HepG2 (cell line): ENCODE data around the gene C3orf22. TPM values are rescaled to one million over a fixed set of nuclear protein-coding genes. Genes with fewer than 3 reads are reported as not detected.

ENCODE experiments used
- E2F5 ChIP-seq: sonication (generic); formaldehyde crosslinking; conservative IDR thresholded peaks from 2 replicates; pipeline ENCODE4 v1.4.0; 2020; ENCODE audit warnings: missing genetic modification reagents
- HMGXB4 ChIP-seq, 2 experiments: sonication (generic) in 1 of 2; formaldehyde crosslinking in 1 of 2; IDR thresholded peaks; 2 replicates each; pipeline versions ENCODE4 v1.4.0 to v1.6.1; 2018 to 2020; ENCODE audit warnings: missing genetic modification reagents in 2 of 2, borderline replicate concordance in 1 of 2, low read depth in 1 of 2, mild to moderate bottlenecking in 1 of 2, missing biosample characterization in 1 of 2
- KLF13 ChIP-seq: sonication (generic); formaldehyde crosslinking; IDR thresholded peaks from 2 replicates; pipeline ENCODE4 v1.4.0; 2020; ENCODE audit warnings: mild to moderate bottlenecking, missing genetic modification reagents
- LCORL ChIP-seq, 2 experiments: fragments of 450-650 bp in 1 of 2; sonication (generic) in 1 of 2; formaldehyde crosslinking in 1 of 2; IDR thresholded peaks; 2 replicates each; pipeline versions ENCODE4 v1.5.0 to v1.6.1; 2017 to 2020; ENCODE audit warnings: antibody characterized with exemption in 1 of 2, missing genetic modification reagents in 1 of 2
- PITX1 ChIP-seq: sonication (generic); formaldehyde crosslinking; IDR thresholded peaks from 2 replicates; pipeline ENCODE4 v1.5.1; 2020; ENCODE audit warnings: mild to moderate bottlenecking, missing genetic modification reagents
- TCF12 ChIP-seq, 2 experiments: fragments of 450-650 bp in 1 of 2; sonication (generic) in 1 of 2; formaldehyde crosslinking in 1 of 2; IDR thresholded peaks; 2 replicates each; pipeline versions ENCODE4 v1.6.1 to v1.8.0; 2017 to 2022; ENCODE audit warnings: antibody characterized with exemption in 1 of 2, mild to moderate bottlenecking in 1 of 2, missing genetic modification reagents in 1 of 2, moderate library complexity in 1 of 2
- TEAD2 ChIP-seq: sonication (generic); formaldehyde crosslinking; IDR thresholded peaks from 2 replicates; pipeline ENCODE4 v1.9.0; 2021; ENCODE audit warnings: missing genetic modification reagents
- THAP9 ChIP-seq: sonication (generic); formaldehyde crosslinking; IDR thresholded peaks from 2 replicates; pipeline ENCODE4; 2020; ENCODE audit warnings: missing genetic modification reagents, mild to moderate bottlenecking, borderline replicate concordance
- ZBTB8A ChIP-seq: sonication (generic); formaldehyde crosslinking; IDR thresholded peaks from 2 replicates; pipeline ENCODE4 v1.4.0; 2020; ENCODE audit warnings: mild to moderate bottlenecking, low read depth, missing genetic modification reagents, borderline replicate concordance
- ZNF350 ChIP-seq: sonication (generic); formaldehyde crosslinking; IDR thresholded peaks from 2 replicates; pipeline ENCODE4 v1.4.0; 2020; ENCODE audit warnings: mild to moderate bottlenecking, low read depth, missing genetic modification reagents, borderline replicate concordance
- ZNF598 ChIP-seq: sonication (generic); formaldehyde crosslinking; IDR thresholded peaks from 2 replicates; pipeline ENCODE4 v1.5.1; 2020; ENCODE audit warnings: mild to moderate bottlenecking, missing genetic modification reagents, borderline replicate concordance
- ZNF678 ChIP-seq: sonication (generic); formaldehyde crosslinking; IDR thresholded peaks from 2 replicates; pipeline ENCODE4 v1.4.0; 2020; ENCODE audit warnings: mild to moderate bottlenecking, missing genetic modification reagents
- ZNF7 ChIP-seq: IDR thresholded peaks from 2 replicates; pipeline ENCODE4 v1.6.1; 2016; ENCODE audit warnings: missing biosample characterization, missing genetic modification reagents
- ZNF709 ChIP-seq: sonication (generic); formaldehyde crosslinking; IDR thresholded peaks from 2 replicates; pipeline ENCODE4 v1.5.0; 2020; ENCODE audit warnings: mild to moderate bottlenecking, missing genetic modification reagents
- ZSCAN30 ChIP-seq: sonication (generic); formaldehyde crosslinking; IDR thresholded peaks from 2 replicates; pipeline ENCODE4 v1.5.0; 2020; ENCODE audit warnings: mild to moderate bottlenecking, missing genetic modification reagents
- ZUFSP ChIP-seq: sonication (generic); formaldehyde crosslinking; IDR thresholded peaks from 2 replicates; pipeline ENCODE4 v1.9.0; 2021; ENCODE audit warnings: missing genetic modification reagents, mild to moderate bottlenecking, borderline replicate concordance
- polyA plus RNA-seq, 8 experiments: library from polyadenylated mRNA; depleted of rRNA in 3 of 8; stranded (reverse) in 7 of 8; unstranded in 1 of 8; fragments of >200 nt; fragmentation: Illumina TruSeq in 4 of 8; extraction: Trizol in 4 of 8; gene quantifications; 2 replicates each; pipeline versions ENCODE4 v1.2.1 to v1.2.3, GENCODE V29; 2011 to 2016; ENCODE audit warnings: low read depth in 4 of 8, missing spikeins in 1 of 8, mixed read lengths in 1 of 8; ENCODE audit not compliant: insufficient read depth in 1 of 8
- total RNA-seq, 5 experiments: library from RNA; depleted of rRNA; stranded (reverse); fragments of >200 nt; fragmentation: Illumina TruSeq; extraction: Trizol; gene quantifications; 2 replicates each; pipeline ENCODE4 v1.2.3, GENCODE V29; 2016; ENCODE audit warnings: low read depth in 1 of 5

Gene C3orf22
- total and polyA plus RNA-seq, 2 of the 13 experiments (the other 11 are each of a cell fraction or from before 2014, with no cell fraction given), result not detected

GRCh38 chr3:126528800-126529541 lies 29.8 kb downstream of the C3orf22 start (continued):
- no peak for TF ChIP-seq LCORL (IDR thresholded peaks at IDR 0.05)
- TF ChIP-seq LCORL (CRISPR knock-in tag; IDR thresholded peaks at IDR 0.05), result peak; percentile 88
- no peak for TF ChIP-seq ZUFSP (CRISPR knock-in tag)
- peak; percentile 77; the same call in 1 of the 2 replicates for TF ChIP-seq ZNF598 (CRISPR knock-in tag)
- no peak for TF ChIP-seq ZNF7 (CRISPR knock-in tag)
- no peak for TF ChIP-seq TCF12 (IDR thresholded peaks at IDR 0.05)
- peak; percentile 72; the same call in 1 of the 2 replicates for TF ChIP-seq TCF12 (CRISPR knock-in tag; IDR thresholded peaks at IDR 0.05)
- peak; percentile 76 to 80 for TF ChIP-seq HMGXB4 (CRISPR knock-in tag; IDR thresholded peaks at IDR 0.05; ENCODE audit: borderline replicate concordance in 1 of 2, low read depth in 1 of 2)
- no peak for TF ChIP-seq ZNF678
- TF ChIP-seq ZSCAN30 (CRISPR knock-in tag), result no peak
- no peak for TF ChIP-seq TEAD2 (CRISPR knock-in tag)
- peak; percentile 52; the same call in 1 of the 2 replicates for TF ChIP-seq PITX1 (CRISPR knock-in tag)
- TF ChIP-seq ZBTB8A (CRISPR knock-in tag), result no peak
- no peak; the same call in 1 of the 2 replicates for TF ChIP-seq THAP9 (CRISPR knock-in tag)
- TF ChIP-seq ZNF709 (CRISPR knock-in tag), result peak; percentile 76
- TF ChIP-seq ZNF350, result peak; percentile 95
- no peak; the same call in 1 of the 2 replicates for TF ChIP-seq E2F5 (CRISPR knock-in tag)
- no peak for TF ChIP-seq KLF13 (CRISPR knock-in tag)
